Measurements from ENCODE around the gene MOGAT2. TPM values are rescaled to one million over a fixed set of nuclear protein-coding genes. Genes with fewer than 3 reads are reported as not detected.

The MOGAT2 gene
- total RNA-seq, 4 donors from 2014 or later = 154 to 251 (median 183) TPM

GRCh38 chr11:75763846-75764245, 46.2 kb downstream of the MOGAT2 start:
- 87% methylated on average over 3 of the region's 3 CpGs; no CpG with 5 or more reads in 1 of the 2 donors for WGBS, 2 donors (ENCODE audit: low coverage in 1 of 2)
- Histone ChIP-seq H3K4me1 (peaks cover 9 to 13% (median 10%) of the 10 kb centered on the region in 4 donors), H3K36me3 (no peaks in the 10 kb centered on the region), H3K4me3 (no peak overlapping the region), H3K27ac (no peak overlapping the region), H3K27me3 (peaks cover 8% of the 10 kb centered on the region), H3K9me3 (no peaks in the 10 kb centered on the region)
- in situ Hi-C loops (cut with MboI; ENCODE audit: low pct_ligation_motif_present in 1 of 4, low pct_unique_long_range_greater_than_20kb in 1 of 4, low sequenced_read_pairs in 3 of 4) (no loop called here), intact Hi-C loops (cut with DNase I; ENCODE audit: low total_unique reads) (no loop called here)
- DNase-seq = no peak
- TF ChIP-seq CTCF (IDR thresholded peaks at IDR 0.05) (no peak), EP300 (IDR thresholded peaks at IDR 0.05; ENCODE audit: low read depth) (no peak), POLR2A (IDR thresholded peaks at IDR 0.05) (no peak)

- TF ChIP-seq POLR2AphosphoS5 (IDR thresholded peaks at IDR 0.05) (no peak), EP300 (IDR thresholded peaks at IDR 0.05; ENCODE audit: low read depth) (no peak), POLR2A (IDR thresholded peaks at IDR 0.05) (no peak), CTCF (IDR thresholded peaks at IDR 0.05) (no peak)
- Histone ChIP-seq H3K27ac (no peak overlapping the region), H3K36me3 (no peaks in the 10 kb centered on the region), H3K9me3 (no peaks in the 10 kb centered on the region), H3K4me3 (no peak overlapping the region), H3K4me1 (peaks cover 10 to 17% (median 15%) of the 10 kb centered on the region in 4 donors), H3K27me3 (peaks cover 11% of the 10 kb centered on the region)
- in situ Hi-C loops (cut with MboI; ENCODE audit: low pct_ligation_motif_present in 1 of 4, low pct_unique_long_range_greater_than_20kb in 1 of 4, low sequenced_read_pairs in 3 of 4) (no loop called here), intact Hi-C loops (cut with DNase I; ENCODE audit: low total_unique reads) (no loop called here)
- 90 to 94% methylated on average over 2 to 3 of the region's 3 CpGs for WGBS, 2 donors (ENCODE audit: low coverage in 1 of 2)
- no peak for DNase-seq
Observed at GRCh38 chr11:75765116-75765515, 47.5 kb downstream of the MOGAT2 start.

- intact Hi-C loops (cut with DNase I; ENCODE audit: low total_unique reads) = no loop called here
- Histone ChIP-seq H3K9me3 (no peaks in the 10 kb centered on the region), H3K4me3 (no peak overlapping the region), H3K27ac (no peak overlapping the region), H3K27me3 (peaks cover 11% of the 10 kb centered on the region), H3K36me3 (no peaks in the 10 kb centered on the region), H3K4me1 (peaks cover 10 to 17% (median 15%) of the 10 kb centered on the region in 4 donors)
- DNase-seq = no peak
- TF ChIP-seq CTCF (IDR thresholded peaks at IDR 0.05) (no peak), POLR2AphosphoS5 (IDR thresholded peaks at IDR 0.05) (no peak), EP300 (IDR thresholded peaks at IDR 0.05; ENCODE audit: low read depth) (no peak), POLR2A (IDR thresholded peaks at IDR 0.05) (no peak)
- WGBS, 2 donors (ENCODE audit: low coverage in 1 of 2) = 81 to 86% methylated on average over 1 to 4 of the region's 4 CpGs
- in situ Hi-C loops (cut with MboI; ENCODE audit: low pct_ligation_motif_present in 1 of 4, low pct_unique_long_range_greater_than_20kb in 1 of 4, low sequenced_read_pairs in 3 of 4) = no loop called here
Observed at GRCh38 chr11:75766443-75767227, 49.0 kb downstream of the MOGAT2 start.

GRCh38 chr11:75767228-75767572, 49.6 kb downstream of the MOGAT2 start:
- no peaks in the 10 kb centered on the region for H3K36me3 ChIP-seq
- H3K27ac ChIP-seq = no peak overlapping the region
- H3K4me3 ChIP-seq = no peak overlapping the region
- TF ChIP-seq CTCF (IDR thresholded peaks at IDR 0.05) = no peak
- H3K27me3 ChIP-seq = peaks cover 11% of the 10 kb centered on the region
- no peak for DNase-seq
- intact Hi-C loops (cut with DNase I; ENCODE audit: low total_unique reads) = no loop called here
- peaks cover 10 to 17% (median 15%) of the 10 kb centered on the region in 4 donors for H3K4me1 ChIP-seq
- H3K9me3 ChIP-seq = no peaks in the 10 kb centered on the region
- in situ Hi-C loops (cut with MboI; ENCODE audit: low pct_ligation_motif_present in 1 of 4, low pct_unique_long_range_greater_than_20kb in 1 of 4, low sequenced_read_pairs in 3 of 4) = no loop called here
- WGBS, 2 donors (ENCODE audit: low coverage in 1 of 2) = 93 to 97% methylated on average over 6 of the region's 6 CpGs
